ENCODE measurements around the gene PLPP3.

The PLPP3 gene

GRCh38 chr1:56462209-56462608 is 117.2 kb downstream of the PLPP3 start:
- DNase-seq (ENCODE audit: low spot score): no peak

- no peak for DNase-seq (ENCODE audit: low spot score)
Measured at GRCh38 chr1:56461158-56462127, 117.9 kb downstream of the PLPP3 start.

GRCh38 chr1:56459260-56459659 is 120.1 kb downstream of the PLPP3 start:
- DNase-seq (ENCODE audit: low spot score): no peak

- DNase-seq (ENCODE audit: low spot score): no peak
Measured at GRCh38 chr1:56457756-56458375, 121.5 kb downstream of the PLPP3 start.

GRCh38 chr1:56456435-56457101 is 122.8 kb downstream of the PLPP3 start:
- DNase-seq (ENCODE audit: low spot score): no peak

- DNase-seq (ENCODE audit: low spot score): no peak
Measured at GRCh38 chr1:56453417-56454078, 125.8 kb downstream of the PLPP3 start.

GRCh38 chr1:56453016-56453415 is 126.3 kb downstream of the PLPP3 start:
- DNase-seq (ENCODE audit: low spot score): no peak

- DNase-seq (ENCODE audit: low spot score): no peak
Measured at GRCh38 chr1:56452027-56453011, 127.0 kb downstream of the PLPP3 start.

GRCh38 chr1:56451491-56451890 is 127.9 kb downstream of the PLPP3 start:
- DNase-seq (ENCODE audit: low spot score): no peak

GRCh38 chr1:56450004-56450666 is 129.2 kb downstream of the PLPP3 start:
- DNase-seq (ENCODE audit: low spot score): no peak

GRCh38 chr1:56448529-56449300 is 130.6 kb downstream of the PLPP3 start:
- DNase-seq (ENCODE audit: low spot score): no peak

- no peak for DNase-seq (ENCODE audit: low spot score)
Measured at GRCh38 chr1:56447823-56448222, 131.5 kb downstream of the PLPP3 start.

- DNase-seq (ENCODE audit: low spot score): peak; percentile 23
Measured at GRCh38 chr1:56446531-56447098, 132.7 kb downstream of the PLPP3 start.

GRCh38 chr1:56444960-56445646 is 134.3 kb downstream of the PLPP3 start:
- DNase-seq (ENCODE audit: low spot score): no peak
